ENCODE results near the gene NAXD. TPM values are rescaled to one million over a fixed set of nuclear protein-coding genes. Genes with fewer than 3 reads are reported as not detected.

The NAXD gene
- total RNA-seq, 1 donor from 2014 or later = 17.2 TPM

DNA sequence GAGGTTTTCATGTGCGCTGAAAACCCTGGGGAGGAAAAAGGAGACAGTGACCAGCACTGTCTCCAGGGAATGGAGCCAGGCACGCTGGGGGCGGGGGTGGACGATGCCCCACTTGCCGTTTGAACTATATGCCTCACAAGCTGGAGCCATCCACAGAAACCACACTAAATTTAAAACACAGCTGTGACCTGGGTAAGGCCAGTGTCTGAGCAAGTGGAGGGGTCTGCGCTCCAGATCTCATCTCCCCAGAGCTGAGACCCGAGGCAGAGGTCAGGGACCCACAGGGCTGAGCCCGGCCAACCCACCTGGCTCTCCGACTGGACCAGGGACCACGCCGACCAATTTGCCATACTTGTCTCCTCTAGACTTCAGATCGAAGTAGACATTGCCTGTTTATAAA lies 67.4 kb downstream of the NAXD start:
- no peaks in the 10 kb centered on the region for H3K27me3 ChIP-seq
- intact Hi-C loops (cut with DNase I) = no loop called here
- H3K4me1 ChIP-seq = peaks cover 6% of the 10 kb centered on the region
- H3K9me3 ChIP-seq = no peaks in the 10 kb centered on the region
- TF ChIP-seq, protein P1, sequence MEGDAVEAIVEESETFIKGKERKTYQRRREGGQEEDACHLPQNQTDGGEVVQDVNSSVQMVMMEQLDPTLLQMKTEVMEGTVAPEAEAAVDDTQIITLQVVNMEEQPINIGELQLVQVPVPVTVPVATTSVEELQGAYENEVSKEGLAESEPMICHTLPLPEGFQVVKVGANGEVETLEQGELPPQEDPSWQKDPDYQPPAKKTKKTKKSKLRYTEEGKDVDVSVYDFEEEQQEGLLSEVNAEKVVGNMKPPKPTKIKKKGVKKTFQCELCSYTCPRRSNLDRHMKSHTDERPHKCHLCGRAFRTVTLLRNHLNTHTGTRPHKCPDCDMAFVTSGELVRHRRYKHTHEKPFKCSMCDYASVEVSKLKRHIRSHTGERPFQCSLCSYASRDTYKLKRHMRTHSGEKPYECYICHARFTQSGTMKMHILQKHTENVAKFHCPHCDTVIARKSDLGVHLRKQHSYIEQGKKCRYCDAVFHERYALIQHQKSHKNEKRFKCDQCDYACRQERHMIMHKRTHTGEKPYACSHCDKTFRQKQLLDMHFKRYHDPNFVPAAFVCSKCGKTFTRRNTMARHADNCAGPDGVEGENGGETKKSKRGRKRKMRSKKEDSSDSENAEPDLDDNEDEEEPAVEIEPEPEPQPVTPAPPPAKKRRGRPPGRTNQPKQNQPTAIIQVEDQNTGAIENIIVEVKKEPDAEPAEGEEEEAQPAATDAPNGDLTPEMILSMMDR (IDR thresholded peaks at IDR 0.05) = no peak
- TF ChIP-seq POLR2AphosphoS5 (IDR thresholded peaks at IDR 0.05; ENCODE audit: insufficient read depth in 1 of 2, low read depth in 1 of 2) = no peak
- TF ChIP-seq POLR2A (IDR thresholded peaks at IDR 0.05) = no peak
- H3K27ac ChIP-seq = no peak overlapping the region
- H3K36me3 ChIP-seq = peaks cover 0 to 60% of the 10 kb centered on the region in 2 donors
- H3K4me3 ChIP-seq = no peak overlapping the region
- DNase-seq (ENCODE audit: extremely low spot score in 2 of 2) = no peak

DNA sequence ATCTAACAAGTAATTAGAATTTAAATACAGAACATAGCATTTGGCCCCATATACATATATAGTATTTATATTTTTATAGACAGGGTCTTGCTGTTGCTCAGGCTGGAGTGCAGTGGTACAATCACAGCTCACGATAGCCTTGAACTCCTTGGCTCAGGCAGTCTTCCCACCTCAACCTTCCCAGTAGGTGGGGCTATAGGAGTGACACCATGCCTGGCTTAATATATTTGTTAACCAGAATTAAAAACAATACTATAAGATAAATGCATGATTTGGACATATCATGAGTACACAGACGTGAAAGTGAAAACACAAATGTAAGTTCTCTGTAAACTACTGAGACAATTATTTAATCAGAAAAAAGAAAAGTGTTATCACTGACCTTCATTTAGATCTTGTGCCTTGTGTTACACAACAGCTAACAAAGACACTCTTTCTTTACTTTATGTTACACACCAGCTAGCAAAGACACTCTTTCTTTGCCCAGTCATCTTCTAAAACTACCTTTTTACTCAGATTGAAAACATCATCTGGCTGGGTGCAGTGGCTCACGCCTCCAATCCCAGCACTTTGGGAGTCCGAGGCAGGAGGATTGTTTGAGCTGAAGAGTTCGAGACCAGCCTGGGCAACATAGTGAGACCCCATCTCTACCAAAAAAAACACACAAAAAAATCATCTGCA lies 68.0 kb downstream of the NAXD start:
- no peak overlapping the region for H3K27ac ChIP-seq
- intact Hi-C loops (cut with DNase I) = no loop called here

DNA sequence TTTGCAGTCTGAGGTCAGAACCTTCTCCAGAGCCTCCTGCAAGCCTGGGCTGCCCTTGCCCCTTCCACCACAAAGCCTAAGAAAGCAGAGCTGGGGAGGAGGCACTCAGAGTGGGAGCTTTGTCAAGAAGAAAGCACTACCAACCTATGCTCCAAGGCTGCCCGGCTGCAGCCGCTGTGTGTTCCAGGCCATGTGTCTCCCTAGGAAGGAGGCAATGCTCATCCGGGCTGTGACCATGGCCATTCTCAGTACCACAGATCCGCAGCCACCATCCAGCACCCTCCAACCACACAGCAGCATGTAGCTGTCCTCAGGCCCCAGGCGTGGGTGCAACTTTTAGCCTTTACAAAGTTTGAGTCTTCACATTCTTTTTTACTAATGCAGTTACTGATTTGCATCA lies 68.6 kb downstream of the NAXD start:
- intact Hi-C loops (cut with DNase I) = no loop called here
- TF ChIP-seq POLR2AphosphoS5 (IDR thresholded peaks at IDR 0.05; ENCODE audit: insufficient read depth in 1 of 2, low read depth in 1 of 2) (no peak), POLR2A (IDR thresholded peaks at IDR 0.05) (no peak)
- TF ChIP-seq, protein P1 (IDR thresholded peaks at IDR 0.05) = no peak
- Histone ChIP-seq H3K36me3 (peaks cover 0 to 50% of the 10 kb centered on the region in 2 donors), H3K4me1 (peaks cover 6% of the 10 kb centered on the region), H3K27me3 (no peaks in the 10 kb centered on the region), H3K27ac (peak overlapping the region; percentile 27), H3K9me3 (no peaks in the 10 kb centered on the region), H3K4me3 (no peak overlapping the region)
- no peak for DNase-seq (ENCODE audit: extremely low spot score in 2 of 2)

More for the DNA sequence above, 68.0 kb downstream of the NAXD start:
- Histone ChIP-seq H3K4me1 (peaks cover 6% of the 10 kb centered on the region), H3K9me3 (no peaks in the 10 kb centered on the region), H3K4me3 (no peak overlapping the region), H3K27me3 (no peaks in the 10 kb centered on the region), H3K36me3 (peaks cover 0 to 56% of the 10 kb centered on the region in 2 donors)
- no peak for TF ChIP-seq POLR2A (IDR thresholded peaks at IDR 0.05)
- TF ChIP-seq, protein P1 (IDR thresholded peaks at IDR 0.05) = peak in 1 of 3 experiments; percentile 24
- TF ChIP-seq POLR2AphosphoS5 (IDR thresholded peaks at IDR 0.05; ENCODE audit: insufficient read depth in 1 of 2, low read depth in 1 of 2) = no peak
- DNase-seq (ENCODE audit: extremely low spot score in 2 of 2) = no peak

DNA sequence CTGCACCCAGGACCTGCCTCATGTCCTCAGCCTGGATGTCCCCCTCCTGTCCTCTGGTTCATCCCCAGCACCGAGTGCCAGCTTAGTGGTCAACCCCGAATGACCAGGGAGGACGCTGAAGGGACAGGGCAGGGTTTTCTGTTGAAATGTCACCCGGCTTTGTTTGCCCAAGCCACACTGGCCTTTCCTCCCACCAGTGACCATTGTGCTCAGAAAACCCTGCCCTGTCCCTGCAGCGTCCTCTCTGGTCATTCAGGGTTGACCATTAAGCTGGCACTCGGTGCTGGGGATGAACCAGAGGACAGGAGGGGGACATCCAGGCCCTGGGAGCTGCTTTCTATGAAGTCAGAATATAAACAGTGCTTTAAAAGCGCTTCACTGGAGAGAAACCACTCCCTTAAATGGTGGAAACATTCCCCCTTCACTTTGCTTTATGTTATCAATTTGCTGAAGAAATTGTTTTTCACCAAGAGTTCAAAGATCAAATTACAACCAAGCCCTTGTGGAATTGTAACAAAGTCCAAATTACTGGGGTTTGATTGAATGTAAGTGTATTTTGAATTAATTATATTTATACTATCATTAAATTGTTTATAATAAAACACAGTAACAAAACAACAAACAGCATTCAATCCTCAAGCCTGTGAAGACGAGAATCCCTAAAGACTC lies 69.2 kb downstream of the NAXD start:
- H3K4me1 ChIP-seq = peaks cover 6% of the 10 kb centered on the region
- intact Hi-C loops (cut with DNase I) = no loop called here
- TF ChIP-seq, protein P1 (IDR thresholded peaks at IDR 0.05) = no peak
- TF ChIP-seq POLR2AphosphoS5 (IDR thresholded peaks at IDR 0.05; ENCODE audit: insufficient read depth in 1 of 2, low read depth in 1 of 2) (no peak), POLR2A (IDR thresholded peaks at IDR 0.05) (no peak)
- no peak for DNase-seq (ENCODE audit: extremely low spot score in 2 of 2)
- no peak overlapping the region for H3K4me3 ChIP-seq
- H3K27ac ChIP-seq = peak overlapping the region; percentile 27
- peaks cover 0 to 47% of the 10 kb centered on the region in 2 donors for H3K36me3 ChIP-seq
- H3K9me3 ChIP-seq = no peaks in the 10 kb centered on the region
- no peaks in the 10 kb centered on the region for H3K27me3 ChIP-seq

Data from vagina (tissue), 2 donors.